Measurements from ENCODE around the gene KCNQ1OT1.
"Not testable (repeated sequence)": the region's sequence is repeated elsewhere in the genome, so short reads cannot be mapped to it uniquely, and the experiment has no call there.

Gene KCNQ1OT1

DNA sequence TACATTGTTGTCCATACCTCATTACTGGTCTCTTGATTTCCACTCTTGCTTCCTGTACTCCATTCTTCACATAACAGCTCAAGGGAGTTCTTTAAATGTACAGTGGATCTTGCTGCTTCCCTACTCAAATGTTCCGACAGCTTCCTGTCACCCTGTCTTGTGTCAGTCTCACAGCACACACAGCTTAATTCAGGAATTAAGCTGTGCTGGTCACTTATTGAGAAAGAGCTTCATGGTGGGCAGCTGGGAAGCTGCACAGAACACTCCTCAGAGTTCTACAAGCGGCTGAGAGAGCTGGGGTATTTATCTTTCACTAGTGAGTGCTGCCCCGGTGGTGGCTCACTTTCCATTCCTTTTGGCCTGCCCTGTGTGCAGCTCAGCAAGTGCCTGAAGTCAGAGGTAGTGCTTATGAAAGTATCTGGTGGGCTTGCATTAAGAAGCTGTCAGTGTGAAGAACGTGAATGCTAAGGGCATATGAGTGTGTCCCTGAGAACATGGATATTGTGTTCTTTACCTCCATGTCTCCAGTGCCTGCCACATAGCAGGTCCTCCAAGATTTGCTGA lies 48.7 kb downstream of the KCNQ1OT1 start:
- no peak for DNase-seq

DNA sequence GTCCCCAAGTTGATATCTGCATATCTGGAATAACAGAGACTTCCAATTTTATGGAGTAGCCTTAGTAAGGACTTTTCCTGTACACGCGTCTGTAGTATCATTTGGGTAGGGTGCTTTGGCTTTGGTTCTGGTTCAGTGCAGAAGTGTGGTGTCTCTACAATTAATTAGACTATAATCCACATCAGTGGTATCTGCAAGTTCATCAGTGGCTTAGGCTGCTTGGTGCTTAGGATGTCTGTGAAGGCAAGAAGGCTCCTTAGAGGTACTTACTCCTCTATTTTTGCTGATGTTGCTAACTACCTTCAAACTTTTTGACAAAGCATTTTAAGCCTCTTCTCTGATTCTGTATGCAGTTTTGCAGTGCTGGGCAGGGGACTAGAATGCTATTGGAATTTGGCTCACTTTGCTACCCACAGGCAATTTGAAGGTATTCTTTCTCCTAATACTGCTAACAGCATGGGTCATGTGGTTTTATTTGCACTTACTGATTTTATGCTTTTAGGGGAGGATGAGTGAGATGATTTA lies 49.4 kb downstream of the KCNQ1OT1 start:
- DNase-seq = no peak

GRCh38 chr11:2649848-2650247 lies 49.9 kb downstream of the KCNQ1OT1 start:
- no peak for DNase-seq

- no peak for DNase-seq
Observed at GRCh38 chr11:2649400-2649799, 50.4 kb downstream of the KCNQ1OT1 start.

DNA sequence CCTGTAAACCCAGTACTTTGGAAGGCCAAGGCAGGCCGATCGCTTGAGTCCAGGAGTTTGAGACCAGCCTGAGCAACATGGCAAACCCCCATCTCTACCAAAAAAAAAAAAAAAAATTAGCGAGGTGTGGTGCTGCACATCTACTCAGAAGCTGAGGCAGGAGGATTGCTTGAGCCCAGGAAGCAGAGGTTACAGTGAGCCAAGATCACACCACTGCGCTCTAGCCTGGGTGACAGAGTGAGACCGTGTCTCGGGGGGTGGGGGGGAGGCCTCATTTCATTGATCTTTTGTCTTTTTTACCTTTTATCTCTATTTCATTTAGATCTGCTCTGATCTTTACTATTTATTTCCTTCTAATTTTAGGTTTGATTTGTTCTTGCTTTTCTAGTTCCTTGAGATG lies 51.8 kb downstream of the KCNQ1OT1 start:
- no peak for DNase-seq

DNA sequence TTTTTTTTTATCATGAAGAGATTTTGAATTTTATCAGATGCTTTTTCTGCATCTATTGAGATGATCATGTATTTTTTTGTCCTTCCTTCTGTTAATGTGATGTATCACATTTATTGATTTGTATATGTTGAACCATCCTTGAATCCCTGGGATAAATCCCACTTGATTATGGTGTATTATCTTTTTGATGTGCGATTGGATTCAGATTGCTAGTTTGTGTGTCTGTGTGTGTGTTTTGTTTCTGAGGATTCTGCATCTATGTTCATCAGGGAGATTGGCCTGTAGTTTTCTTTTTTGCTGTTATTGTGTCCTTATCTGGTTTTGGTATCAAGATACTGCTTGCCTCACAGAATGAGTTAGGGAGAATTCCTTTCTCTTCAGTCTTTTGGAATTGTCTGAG lies 52.6 kb downstream of the KCNQ1OT1 start:
- no peak for DNase-seq

- DNase-seq = no peak
Observed at GRCh38 chr11:2645779-2646118, 54.0 kb downstream of the KCNQ1OT1 start.

- no peak for DNase-seq
Observed at GRCh38 chr11:2644844-2645778, 54.7 kb downstream of the KCNQ1OT1 start.

DNA sequence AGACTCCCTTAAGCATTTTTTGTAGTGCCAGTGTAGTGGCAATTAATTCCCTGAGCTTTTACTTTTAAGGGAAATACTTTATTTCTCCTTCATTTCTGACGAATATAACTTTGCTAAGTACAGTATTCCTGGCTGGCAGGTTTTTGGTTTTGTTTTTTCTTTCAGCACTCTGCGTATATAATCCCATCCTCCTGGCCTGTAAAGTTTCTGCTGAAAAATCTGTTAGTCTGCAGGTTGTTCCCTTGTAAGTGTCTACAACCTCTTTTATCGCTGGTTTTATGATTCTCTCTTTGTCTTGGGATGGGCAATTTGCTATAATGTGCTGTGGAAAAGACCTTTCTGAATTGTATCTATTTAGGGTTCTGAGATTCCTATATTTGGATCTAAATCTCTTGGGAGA lies 56.0 kb downstream of the KCNQ1OT1 start:
- no peak for DNase-seq

DNA sequence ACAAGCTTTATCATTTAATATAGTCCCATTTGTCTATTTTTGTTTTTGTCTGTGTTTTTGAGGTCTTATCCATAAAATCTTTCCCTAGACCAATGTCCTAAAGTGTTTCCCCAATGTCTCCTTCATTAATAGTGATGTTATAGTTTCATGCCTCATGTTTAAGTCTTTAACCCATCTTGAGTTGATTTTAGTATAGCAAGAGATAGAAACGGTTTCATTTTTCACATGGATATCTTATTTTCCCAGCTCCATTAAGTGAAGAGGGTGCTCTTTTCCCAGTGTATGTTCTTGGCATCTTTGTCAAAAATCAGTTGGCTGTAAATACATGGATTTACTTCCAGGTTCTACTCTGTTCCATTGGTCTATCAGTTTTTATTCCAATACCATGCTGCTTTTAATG lies 58.2 kb downstream of the KCNQ1OT1 start:
- DNase-seq = no peak

DNA sequence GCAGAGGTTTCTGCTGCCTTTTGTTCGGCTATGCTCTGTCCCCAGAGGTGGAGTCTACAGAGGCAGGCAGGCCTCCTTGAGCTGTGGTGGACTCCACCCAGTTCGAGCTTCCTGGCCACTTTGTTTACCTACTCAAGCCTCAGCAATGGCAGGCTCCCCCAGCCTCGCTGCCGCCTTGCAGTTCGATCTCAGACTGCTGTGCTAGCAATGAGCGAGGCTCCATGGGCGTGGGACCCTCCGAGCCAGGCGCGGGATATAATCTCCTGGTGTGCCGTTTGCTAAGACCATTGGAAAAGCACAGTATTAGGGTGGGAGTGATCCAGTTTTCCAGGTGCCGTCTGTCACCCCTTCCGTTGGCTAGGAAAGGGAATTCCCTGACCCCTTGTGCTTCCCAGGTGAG lies 60.0 kb downstream of the KCNQ1OT1 start:
- not testable (repeated sequence) for DNase-seq

- DNase-seq = no peak
Observed at GRCh38 chr11:2631161-2631560, 68.6 kb downstream of the KCNQ1OT1 start.

DNA sequence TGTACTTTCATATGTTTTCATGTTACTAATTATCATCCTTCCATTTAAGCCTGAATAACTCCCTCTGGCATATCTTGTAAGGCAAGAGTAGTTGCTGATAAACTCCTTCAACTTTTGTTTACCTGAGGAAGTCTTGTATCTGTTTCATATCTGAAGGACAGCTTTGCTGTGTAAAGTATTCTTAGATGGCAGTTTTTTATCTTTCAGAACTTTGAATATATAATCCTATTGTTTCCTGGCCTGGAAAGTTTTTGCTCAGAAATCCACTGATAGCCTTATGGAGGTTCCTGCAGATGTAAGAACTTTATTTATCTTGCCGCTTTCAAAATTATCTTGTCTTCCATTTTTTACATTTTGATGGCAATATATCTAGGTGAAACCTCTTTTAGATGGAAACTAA lies 69.1 kb downstream of the KCNQ1OT1 start:
- no peak for DNase-seq

- DNase-seq = no peak
Observed at GRCh38 chr11:2625183-2625582, 74.6 kb downstream of the KCNQ1OT1 start.

- DNase-seq = no peak
Observed at GRCh38 chr11:2621894-2622293, 77.9 kb downstream of the KCNQ1OT1 start.

DNA sequence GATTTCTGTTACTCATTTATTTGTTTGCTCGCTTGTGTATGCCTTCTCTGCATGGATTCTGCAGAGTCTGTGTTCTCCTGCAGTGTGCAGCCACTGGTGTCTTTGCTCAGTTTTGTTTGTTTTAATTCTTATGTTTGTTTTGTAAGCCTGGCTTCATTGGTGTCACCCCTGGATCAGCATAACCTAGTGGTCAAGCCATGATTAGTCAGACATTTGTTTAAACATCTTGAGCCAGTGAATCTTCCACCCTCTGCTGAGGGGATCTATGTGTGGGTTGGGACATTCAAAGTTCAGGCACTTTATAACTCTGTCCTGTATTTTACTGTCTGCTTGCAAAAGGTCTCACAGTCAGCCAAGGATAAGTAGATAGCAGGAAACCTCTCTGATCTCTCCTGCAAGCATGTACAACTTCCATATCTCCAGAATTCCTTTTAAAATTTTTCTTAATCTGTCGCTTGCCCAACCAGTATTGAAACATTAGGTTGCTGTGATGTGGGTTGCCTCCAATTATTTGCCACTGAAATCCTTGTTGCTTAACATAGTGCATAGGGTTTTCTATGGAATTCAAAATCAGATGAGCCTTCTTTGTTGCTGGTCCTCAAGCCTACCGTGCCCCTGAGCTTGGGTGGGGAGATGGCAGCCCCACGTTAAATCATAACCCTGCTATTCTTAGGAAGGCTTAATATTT lies 86.8 kb downstream of the KCNQ1OT1 start:
- DNase-seq = no peak

DNA sequence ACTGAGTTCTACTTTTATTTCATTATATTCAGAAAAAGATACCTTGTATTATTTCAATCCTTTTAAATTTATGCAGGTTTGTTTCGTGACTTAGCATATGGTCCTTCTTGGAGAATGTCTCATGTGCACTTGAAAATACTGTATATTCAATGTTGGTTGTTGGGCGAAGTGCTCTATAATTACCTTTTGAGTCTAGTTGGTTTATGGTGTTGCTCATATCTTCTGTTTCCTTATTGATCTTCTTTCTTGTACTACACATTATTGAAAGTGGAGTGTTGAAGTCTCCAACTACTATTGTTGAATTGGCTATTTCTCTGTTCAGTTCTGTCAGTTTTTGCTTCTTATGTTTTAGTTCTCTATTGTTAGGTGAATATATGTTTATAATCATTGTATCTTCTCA lies 90.4 kb downstream of the KCNQ1OT1 start:
- no peak for DNase-seq

DNA sequence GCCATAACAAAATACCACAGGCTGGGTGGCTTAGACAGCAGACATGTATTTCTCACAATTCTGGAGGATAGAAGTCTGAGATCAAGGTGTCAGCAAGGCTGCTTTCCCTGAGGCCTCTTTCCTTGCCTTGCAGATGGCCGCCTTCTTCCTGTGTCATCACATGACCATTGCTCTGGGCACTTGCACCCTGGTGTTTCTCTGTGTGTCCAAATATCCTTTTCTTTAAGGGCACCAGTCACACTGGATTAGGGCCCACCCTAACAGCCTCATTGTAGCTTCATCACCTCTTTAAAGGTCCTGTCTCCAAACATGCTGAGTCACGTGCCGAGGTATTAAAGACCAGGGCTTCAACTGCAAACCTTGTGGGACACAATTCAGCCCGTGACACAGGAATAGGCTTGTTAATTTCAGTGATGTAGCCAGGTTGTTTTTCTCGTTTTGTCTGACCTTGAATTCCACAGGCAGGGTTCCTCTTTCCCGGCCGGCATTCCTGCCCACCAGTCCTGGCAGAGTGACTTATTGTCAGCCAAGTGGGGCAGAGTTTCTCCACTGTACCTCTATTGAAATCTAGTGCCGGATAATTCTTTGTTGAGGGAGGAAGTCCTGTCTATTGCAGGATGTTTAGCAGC lies 100.1 kb downstream of the KCNQ1OT1 start:
- DNase-seq = no peak

GRCh38 chr11:2595204-2595603 lies 104.6 kb downstream of the KCNQ1OT1 start:
- no peak for DNase-seq

DNA sequence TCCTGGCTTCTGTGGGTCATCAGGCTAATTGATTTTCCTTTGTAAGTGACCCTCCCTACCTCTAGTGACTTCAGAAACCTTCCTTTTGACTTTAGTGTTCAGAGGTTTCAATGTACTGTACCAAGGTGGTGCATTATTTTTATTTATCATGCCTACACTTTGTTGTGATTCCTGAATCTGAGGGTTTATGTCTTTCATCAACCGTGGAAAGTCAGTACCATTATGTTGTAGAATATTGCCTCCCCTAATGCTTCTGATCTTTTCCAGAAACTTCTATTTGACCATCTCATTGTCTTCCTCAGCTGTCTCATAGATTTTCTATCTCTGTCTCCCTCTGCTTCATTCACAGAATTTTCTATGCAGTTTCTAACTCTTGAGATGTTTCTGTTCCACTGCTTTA lies 105.5 kb downstream of the KCNQ1OT1 start:
- DNase-seq = no peak

GRCh38 chr11:2593393-2593950 lies 106.3 kb downstream of the KCNQ1OT1 start:
- no peak for DNase-seq

DNA sequence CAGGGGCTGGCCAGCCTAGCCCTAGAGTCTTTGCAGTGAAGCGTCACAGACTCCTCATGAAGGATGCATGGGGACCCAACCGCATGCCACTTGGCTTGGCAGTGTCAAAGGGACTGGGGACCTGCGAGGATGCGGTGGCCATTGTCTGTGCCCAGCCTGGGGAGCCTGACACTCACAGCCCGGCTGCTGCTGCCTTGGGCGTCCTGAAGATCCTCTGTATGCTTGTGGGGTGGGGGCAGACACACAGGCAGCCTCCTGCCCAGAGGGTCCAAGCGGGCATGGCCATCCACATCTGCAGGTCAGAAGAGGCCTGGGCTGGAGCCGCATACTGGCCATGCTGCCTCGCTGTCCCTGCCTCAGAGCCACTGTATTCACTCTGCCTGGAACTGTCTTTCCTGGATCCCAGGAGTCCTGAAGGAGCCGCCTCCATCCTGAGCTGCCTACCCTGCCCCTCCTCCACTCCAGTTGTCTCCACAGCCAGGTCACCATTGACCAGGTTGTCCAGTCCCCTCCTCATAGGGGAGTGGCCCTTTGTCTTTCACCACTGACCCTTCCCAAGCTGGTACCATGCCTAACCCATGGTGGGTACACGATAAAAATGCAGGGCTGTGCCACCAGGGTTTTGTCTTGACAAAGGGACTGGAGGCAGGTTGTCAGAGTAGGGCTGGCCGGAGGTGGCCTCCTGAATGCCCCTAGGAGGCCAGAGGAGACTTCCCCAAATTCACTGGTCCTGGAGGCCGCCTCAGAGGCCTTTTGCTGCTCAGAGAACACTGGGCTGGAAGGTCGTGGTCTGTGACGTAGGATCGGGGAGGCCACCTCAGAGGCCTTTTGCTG lies 107.0 kb downstream of the KCNQ1OT1 start:
- no peak for DNase-seq

All from activated CD8-positive, alpha-beta memory T cell treated with anti-CD3 and anti-CD28 coated beads, Interleukin-2, amount 50 U/mL, for 4 hours (primary cell).